Sigmoid colon (tissue), 3 donors: Measurements from ENCODE around the gene OR8H2.

ENCODE experiments used
- CTCF ChIP-seq, 4 experiments: fragments of 450-650 bp in 3 of 4; fragments of 200-600 bp in 1 of 4; IDR thresholded peaks; one replicate each; pipeline ENCODE4 v1.5.1; 2016 to 2019; ENCODE audit warnings: antibody characterized with exemption in 4 of 4, mild to moderate bottlenecking in 3 of 4, moderate library complexity in 2 of 4
- POLR2A ChIP-seq, 2 donors: fragments of 450-650 bp; IDR thresholded peaks; one replicate each; pipeline ENCODE4 v1.6.1; 2016; ENCODE audit warnings: antibody characterized with exemption in 2 of 2, mild to moderate bottlenecking in 2 of 2, moderate library complexity in 2 of 2

- TF ChIP-seq CTCF (IDR thresholded peaks at IDR 0.05) (no peak), POLR2A (IDR thresholded peaks at IDR 0.05) (no peak)
Observed at GRCh38 chr11:56140151-56140661, 36.7 kb downstream of the OR8H2 start, which contains the start of gene OR8J3.
